ENCODE results near the gene CIAO1. TPM values are rescaled to one million over a fixed set of nuclear protein-coding genes. Genes with fewer than 3 reads are reported as not detected.

CIAO1 gene
- 60.1 to 85.2 TPM (median 81.9 TPM) in 5 replicates for total RNA-seq (2022; extraction: Qiagen RNA extraction)

GRCh38 chr2:96265840-96266679 lies at the start of gene CIAO1, which contains the start of gene TMEM127:
Gene CIAO1 (plus strand): TSS chr2:96266225. CDS start chr2:96266351, 126 bp downstream.
Gene TMEM127 (minus strand): TSS chr2:96265997. CDS start chr2:96265381, 616 bp downstream.

DNA sequence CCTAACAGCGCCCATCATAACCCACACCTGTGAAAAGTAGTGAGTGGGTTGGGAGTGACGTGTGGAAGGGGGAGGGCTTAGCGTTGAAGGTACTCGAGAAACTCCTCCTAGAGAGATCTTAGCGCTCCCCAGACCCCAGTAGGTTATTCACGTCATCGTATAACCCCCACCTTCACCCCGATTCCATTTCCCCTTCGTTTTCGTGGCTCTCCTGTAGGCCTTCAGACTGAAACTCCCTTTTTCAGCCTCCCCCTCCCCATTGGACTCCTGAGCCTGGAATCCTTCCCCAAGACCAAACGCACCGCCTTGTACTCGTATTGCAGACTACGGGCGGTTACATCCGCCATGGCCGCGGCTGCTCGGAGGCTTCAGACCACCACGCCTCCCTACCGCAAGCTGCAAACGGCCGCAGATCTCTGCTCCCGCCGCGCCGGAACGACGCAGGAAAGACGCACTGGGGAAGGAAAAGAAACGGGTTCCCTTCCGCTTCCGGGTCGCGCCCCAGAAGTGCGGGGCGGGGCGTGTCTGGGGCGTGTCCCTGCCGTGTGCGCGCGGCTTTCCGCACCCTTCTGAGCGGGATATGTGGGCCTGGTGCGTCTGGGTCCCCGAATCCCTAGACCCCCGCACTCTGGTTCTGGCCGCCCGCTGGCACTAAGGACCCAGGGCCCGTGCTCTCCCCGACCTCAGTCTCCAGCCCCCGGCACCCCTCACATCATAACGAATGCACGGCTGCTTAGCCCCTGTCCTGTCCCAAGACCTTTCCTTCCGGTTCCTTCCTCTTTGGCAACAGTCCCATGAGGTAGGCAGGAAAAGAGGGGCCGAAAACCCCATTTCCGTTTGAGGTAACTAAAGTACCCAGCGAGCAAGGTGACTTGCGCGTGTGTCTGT lies 39.3 kb downstream of the CIAO1 start, which contains the start of gene SNRNP200:
Gene SNRNP200 (minus strand): TSS at position 456 of the 888 bp plus-strand sequence. CDS start 109 bp downstream, at position 347.

Other genes starting within 250 kb of the CIAO1 start
- gene GPAT2, start 231.3 kb upstream of the CIAO1 start, total RNA-seq (2022; extraction: Qiagen RNA extraction), result not detected in 5 replicates
- gene ADRA2B, start 149.7 kb upstream of the CIAO1 start, total RNA-seq (2022; extraction: Qiagen RNA extraction), result 0.05 to 0.13 TPM (median 0.09 TPM) in 5 replicates
- gene ASTL, start 127.7 kb upstream of the CIAO1 start, total RNA-seq (2022; extraction: Qiagen RNA extraction), result not detected in 5 replicates
- gene DUSP2, start 120.8 kb upstream of the CIAO1 start, total RNA-seq (2022; extraction: Qiagen RNA extraction), result 0.41 to 0.67 TPM (median 0.44 TPM) in 5 replicates
- 88.4 to 92.9 TPM (median 88.9 TPM) in 5 replicates for gene STARD7, start 57.4 kb upstream of the CIAO1 start, total RNA-seq (2022; extraction: Qiagen RNA extraction)
- 34.0 to 45.8 TPM (median 43.1 TPM) in 5 replicates for gene TMEM127, start 228 bp upstream of the CIAO1 start, total RNA-seq (2022; extraction: Qiagen RNA extraction)
- 110 to 124 TPM (median 117 TPM) in 5 replicates for gene SNRNP200, start 39.3 kb downstream of the CIAO1 start, total RNA-seq (2022; extraction: Qiagen RNA extraction)
- not detected in 5 replicates for gene ITPRIPL1, start 59.1 kb downstream of the CIAO1 start, total RNA-seq (2022; extraction: Qiagen RNA extraction)
- 40.4 to 45.1 TPM (median 43.5 TPM) in 5 replicates for gene NCAPH, start 69.5 kb downstream of the CIAO1 start, total RNA-seq (2022; extraction: Qiagen RNA extraction)
- gene NEURL3, start 239.1 kb downstream of the CIAO1 start, total RNA-seq (2022; extraction: Qiagen RNA extraction), result 0.67 to 1.0 TPM (median 0.84 TPM) in 5 replicates

All from A549 treated with Mapracorat at 1 μM for 4 hours (cell line).